NCI-H1048 (cell line): ENCODE results near the gene FSCN2.
A peak's percentile ranks its signal among the peaks of the same experiment; 100 is the strongest.

ENCODE experiments used
- DNase-seq: peaks from one replicate; lab custom pipeline; 2025; lab: John Stamatoyannopoulos, UW

Gene FSCN2, protein sequence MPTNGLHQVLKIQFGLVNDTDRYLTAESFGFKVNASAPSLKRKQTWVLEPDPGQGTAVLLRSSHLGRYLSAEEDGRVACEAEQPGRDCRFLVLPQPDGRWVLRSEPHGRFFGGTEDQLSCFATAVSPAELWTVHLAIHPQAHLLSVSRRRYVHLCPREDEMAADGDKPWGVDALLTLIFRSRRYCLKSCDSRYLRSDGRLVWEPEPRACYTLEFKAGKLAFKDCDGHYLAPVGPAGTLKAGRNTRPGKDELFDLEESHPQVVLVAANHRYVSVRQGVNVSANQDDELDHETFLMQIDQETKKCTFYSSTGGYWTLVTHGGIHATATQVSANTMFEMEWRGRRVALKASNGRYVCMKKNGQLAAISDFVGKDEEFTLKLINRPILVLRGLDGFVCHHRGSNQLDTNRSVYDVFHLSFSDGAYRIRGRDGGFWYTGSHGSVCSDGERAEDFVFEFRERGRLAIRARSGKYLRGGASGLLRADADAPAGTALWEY

GRCh38 chr17:81527591-81528383 is at the start of gene FSCN2:
FSCN2 (plus strand) TSS chr17:81528377; CDS start chr17:81528532, 155 bp downstream.
- DNase-seq = no peak

GRCh38 chr17:81479175-81480071 is 48.8 kb upstream of the FSCN2 start:
- DNase-seq = no peak

- DNase-seq = no peak
Observed at GRCh38 chr17:81480140-81481072, 47.8 kb upstream of the FSCN2 start.

DNA sequence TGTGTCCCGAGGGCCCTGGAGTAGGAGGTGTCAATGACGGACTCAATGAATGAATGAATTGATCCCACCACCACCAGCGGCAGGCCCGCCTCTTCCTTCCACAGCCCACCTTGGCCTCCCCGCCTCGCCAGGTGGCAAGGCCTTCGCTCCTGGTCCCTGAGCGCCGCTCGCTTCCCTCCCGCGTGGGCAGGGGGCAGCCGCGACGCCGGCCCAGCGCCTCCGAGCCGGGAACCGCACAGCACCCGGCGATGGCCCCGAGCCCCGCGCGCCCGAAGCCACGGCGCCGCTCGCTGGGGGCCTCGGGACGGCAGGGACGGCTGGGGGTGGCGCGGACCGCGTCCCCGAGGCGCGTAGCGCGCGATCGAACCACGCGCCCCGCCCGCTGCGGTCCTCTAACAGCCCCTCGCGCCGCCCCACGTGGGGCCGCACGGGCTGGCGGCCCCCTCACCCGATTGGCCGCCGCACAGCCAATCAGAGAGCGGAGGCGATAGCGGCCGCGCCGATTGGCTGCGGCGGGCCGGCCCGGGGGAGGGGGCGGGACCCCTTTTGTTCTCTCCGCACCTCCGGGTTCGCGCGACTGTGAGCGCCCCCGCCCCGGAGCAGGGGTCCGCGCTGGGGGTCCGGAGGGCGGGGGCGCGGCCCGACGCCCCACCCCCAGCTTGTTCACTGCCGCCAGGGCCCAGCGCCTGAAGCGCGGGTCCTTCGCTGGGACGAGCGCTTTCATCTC is 46.9 kb upstream of the FSCN2 start:
- DNase-seq = peak; percentile 67

- no peak for DNase-seq
Observed at GRCh38 chr17:81481815-81482505, 46.2 kb upstream of the FSCN2 start.

DNA sequence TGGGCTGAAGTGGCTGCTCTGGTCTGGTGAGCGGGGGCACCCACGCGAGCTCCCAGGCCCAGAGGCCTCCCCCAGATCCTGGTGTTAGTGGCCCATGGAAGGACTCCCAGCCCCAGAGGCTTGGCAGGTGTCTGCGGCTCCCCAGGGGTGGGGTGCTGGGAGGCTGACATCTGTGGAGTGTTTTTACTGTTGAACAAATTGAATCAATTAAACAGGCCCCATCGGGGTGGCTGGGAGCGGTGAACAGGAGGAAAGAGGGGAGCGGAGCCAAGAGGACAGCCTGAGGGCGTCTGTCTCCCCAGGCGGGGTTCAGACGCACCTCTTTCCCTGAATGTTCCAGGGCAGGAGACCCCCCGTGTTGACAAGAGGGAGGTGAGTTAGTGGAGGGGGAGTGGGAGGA is 45.5 kb upstream of the FSCN2 start:
- no peak for DNase-seq

GRCh38 chr17:81483085-81483861 is 44.9 kb upstream of the FSCN2 start:
- no peak for DNase-seq

GRCh38 chr17:81483862-81484194 is 44.3 kb upstream of the FSCN2 start:
- no peak for DNase-seq

DNA sequence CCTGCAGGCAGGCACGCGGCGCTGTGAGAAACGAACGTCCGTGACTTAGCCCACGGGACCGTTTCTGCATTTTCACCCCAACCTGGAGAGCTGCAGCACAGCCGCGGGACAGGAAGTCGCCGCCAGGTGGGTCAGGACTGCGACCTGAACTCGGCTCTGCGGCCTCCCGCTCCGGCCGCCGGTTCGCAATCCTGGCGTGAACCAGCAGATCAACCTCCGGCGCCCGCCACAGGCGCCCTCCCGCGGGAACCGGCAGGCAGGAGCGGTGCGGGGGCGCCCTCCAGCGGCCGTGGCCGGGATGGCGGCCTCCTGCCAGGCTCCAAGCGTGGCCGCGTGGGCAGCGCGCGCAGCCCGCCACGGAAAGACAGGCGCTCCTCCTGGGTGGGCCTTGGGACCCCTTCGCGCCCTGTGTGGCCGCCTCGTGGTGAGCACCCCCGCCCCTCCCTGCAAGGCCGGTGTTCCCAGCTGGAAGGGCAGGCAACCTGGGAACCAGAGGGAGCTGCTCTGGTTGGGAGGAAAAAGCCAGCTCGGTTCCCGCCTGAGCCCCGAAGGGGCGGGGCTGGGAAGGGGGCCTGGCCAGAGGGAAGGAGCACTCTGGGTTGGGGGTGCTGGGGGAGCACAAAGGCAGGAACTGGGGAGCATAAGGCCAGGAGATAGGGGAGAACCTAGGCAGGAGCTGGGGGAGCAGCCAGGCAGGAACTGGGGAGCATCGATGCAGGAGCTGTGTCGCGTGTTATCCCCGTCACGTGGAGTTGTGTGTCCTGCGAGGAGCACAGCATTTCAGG is 43.8 kb upstream of the FSCN2 start:
- peak; percentile 26 for DNase-seq

- DNase-seq = no peak
Observed at GRCh38 chr17:81486199-81486810, 41.9 kb upstream of the FSCN2 start.

GRCh38 chr17:81487089-81487486 is 41.1 kb upstream of the FSCN2 start:
- no peak for DNase-seq

- DNase-seq = no peak
Observed at GRCh38 chr17:81487487-81488275, 40.5 kb upstream of the FSCN2 start.

- DNase-seq = no peak
Observed at GRCh38 chr17:81488276-81488860, 39.8 kb upstream of the FSCN2 start.

DNA sequence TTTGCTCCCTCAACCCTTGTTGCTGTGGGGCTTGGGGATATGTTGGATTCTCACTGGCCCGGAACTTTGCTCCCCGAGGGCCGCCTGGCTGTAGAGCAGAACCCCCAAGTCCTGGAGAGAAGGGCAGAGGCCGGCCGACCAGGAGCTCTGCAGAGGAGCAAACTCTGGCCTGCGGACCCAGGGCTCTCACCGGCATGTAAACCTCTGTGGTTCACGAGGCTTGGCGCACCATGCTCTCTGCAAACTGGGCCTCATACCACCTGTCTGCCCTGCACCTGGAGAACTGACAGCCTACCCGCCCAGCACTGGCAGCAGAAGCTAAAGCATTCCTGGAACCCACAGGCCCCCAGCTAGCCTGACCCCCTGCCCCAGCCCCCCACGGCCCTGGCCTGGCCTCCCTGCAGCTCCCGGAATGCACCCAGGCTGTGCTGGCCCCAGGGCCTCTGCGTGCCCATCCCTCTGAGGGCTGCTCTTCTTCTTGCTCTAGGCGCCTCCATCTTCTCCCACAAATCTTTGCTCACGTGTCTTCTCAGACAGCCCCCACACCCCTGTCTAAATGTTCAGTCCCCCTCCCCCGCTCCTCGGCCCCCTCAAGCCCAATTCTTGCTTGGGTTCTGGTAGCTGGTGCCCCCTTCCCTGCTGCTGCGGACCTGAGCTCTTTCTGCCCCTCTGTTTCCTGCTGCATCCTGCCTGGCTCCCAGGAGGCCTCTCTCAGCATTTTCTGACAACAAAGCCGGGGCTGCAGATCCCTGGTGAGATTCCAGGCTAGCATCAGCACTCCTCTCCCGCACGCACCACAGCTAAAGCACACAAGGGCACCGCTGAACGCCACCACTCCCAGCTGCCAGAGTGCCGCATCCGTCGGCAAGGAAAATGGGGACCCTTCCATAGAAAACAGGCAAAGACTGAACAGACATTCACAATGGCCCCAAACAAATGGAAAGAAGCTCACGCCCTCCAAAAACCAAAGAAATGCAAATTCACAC is 38.9 kb upstream of the FSCN2 start:
- DNase-seq = no peak
